Measurements from ENCODE around the gene DAD1.
"Not testable (repeated sequence)": the region's sequence is repeated elsewhere in the genome, so short reads cannot be mapped to it uniquely, and the experiment has no call there.

The DAD1 gene

DNA sequence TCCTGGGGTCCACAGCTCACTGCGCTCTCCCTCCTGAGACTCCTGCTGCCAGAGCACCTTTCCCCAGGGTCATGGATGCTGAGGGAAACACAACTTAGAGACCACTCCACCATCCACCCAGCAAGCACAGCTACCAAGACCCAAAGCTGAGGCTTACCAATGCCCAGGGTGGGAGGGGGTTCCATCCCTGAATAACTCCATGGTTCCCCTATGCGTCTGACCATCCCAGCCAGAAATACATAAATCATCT is 36.3 kb downstream of the DAD1 start:
- TF ChIP-seq JUND (IDR thresholded peaks at IDR 0.05; ENCODE audit: low read depth), result no peak
- in situ Hi-C loops (cut with HindIII; ENCODE audit: low pct_unique_long_range_greater_than_20kb, low sequenced_read_pairs), result no loop called here
- DNase-seq (ENCODE audit: low read depth in 1 of 2, low spot score in 1 of 2), result no peak

GRCh38 chr14:22552001-22552826 is 36.8 kb downstream of the DAD1 start:
- no peak for TF ChIP-seq JUND (IDR thresholded peaks at IDR 0.05; ENCODE audit: low read depth)
- DNase-seq (ENCODE audit: low read depth in 1 of 2, low spot score in 1 of 2), result no peak

GRCh38 chr14:22551605-22551997 is 37.4 kb downstream of the DAD1 start:
- DNase-seq (ENCODE audit: low read depth in 1 of 2, low spot score in 1 of 2), result no peak
- in situ Hi-C loops (cut with HindIII; ENCODE audit: low pct_unique_long_range_greater_than_20kb, low sequenced_read_pairs), result no loop called here
- no peak for TF ChIP-seq JUND (IDR thresholded peaks at IDR 0.05; ENCODE audit: low read depth)

More at GRCh38 chr14:22552001-22552826, 36.8 kb downstream of the DAD1 start:
- in situ Hi-C loops (cut with HindIII; ENCODE audit: low pct_unique_long_range_greater_than_20kb, low sequenced_read_pairs), result no loop called here

DNA sequence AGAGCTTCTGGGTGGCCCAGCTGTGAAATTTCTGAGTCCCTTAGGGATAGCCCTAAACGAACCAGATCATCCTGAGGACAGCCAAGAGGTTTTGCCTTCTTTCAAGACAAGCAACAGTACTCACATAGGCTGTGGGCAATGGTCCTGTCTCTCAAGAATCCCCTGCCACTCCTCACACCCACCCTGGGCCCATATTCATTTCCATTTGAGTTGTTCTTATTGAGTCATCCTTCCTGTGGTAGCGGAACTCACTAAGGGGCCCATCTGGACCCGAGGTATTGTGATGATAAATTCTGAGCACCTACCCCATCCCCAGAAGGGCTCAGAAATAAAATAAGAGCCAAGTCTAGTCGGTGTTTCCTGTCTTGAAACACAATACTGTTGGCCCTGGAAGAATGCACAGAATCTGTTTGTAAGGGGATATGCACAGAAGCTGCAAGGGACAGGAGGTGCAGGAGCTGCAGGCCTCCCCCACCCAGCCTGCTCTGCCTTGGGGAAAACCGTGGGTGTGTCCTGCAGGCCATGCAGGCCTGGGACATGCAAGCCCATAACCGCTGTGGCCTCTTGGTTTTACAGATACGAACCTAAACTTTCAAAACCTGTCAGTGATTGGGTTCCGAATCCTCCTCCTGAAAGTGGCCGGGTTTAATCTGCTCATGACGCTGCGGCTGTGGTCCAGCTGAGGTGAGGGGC is 38.9 kb downstream of the DAD1 start:
- TF ChIP-seq JUND (IDR thresholded peaks at IDR 0.05; ENCODE audit: low read depth), result no peak
- no peak for DNase-seq (ENCODE audit: low read depth in 1 of 2, low spot score in 1 of 2)
- in situ Hi-C loops (cut with HindIII; ENCODE audit: low pct_unique_long_range_greater_than_20kb, low sequenced_read_pairs), result no loop called here

DNA sequence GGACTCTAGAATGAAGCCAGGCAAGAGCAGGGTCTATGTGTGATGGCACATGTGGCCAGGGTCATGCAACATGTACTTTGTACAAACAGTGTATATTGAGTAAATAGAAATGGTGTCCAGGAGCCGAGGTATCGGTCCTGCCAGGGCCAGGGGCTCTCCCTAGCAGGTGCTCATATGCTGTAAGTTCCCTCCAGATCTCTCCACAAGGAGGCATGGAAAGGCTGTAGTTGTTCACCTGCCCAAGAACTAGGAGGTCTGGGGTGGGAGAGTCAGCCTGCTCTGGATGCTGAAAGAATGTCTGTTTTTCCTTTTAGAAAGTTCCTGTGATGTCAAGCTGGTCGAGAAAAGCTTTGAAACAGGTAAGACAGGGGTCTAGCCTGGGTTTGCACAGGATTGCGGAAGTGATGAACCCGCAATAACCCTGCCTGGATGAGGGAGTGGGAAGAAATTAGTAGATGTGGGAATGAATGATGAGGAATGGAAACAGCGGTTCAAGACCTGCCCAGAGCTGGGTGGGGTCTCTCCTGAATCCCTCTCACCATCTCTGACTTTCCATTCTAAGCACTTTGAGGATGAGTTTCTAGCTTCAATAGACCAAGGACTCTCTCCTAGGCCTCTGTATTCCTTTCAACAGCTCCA is 39.6 kb downstream of the DAD1 start:
- no peak for TF ChIP-seq JUND (IDR thresholded peaks at IDR 0.05; ENCODE audit: low read depth)
- in situ Hi-C loops (cut with HindIII; ENCODE audit: low pct_unique_long_range_greater_than_20kb, low sequenced_read_pairs), result no loop called here

GRCh38 chr14:22547948-22548750 is 40.9 kb downstream of the DAD1 start:
- no peak for TF ChIP-seq JUND (IDR thresholded peaks at IDR 0.05; ENCODE audit: low read depth)
- in situ Hi-C loops (cut with HindIII; ENCODE audit: low pct_unique_long_range_greater_than_20kb, low sequenced_read_pairs), result no loop called here
- DNase-seq (ENCODE audit: low read depth in 1 of 2, low spot score in 1 of 2), result no peak

More for the DNA sequence above, 39.6 kb downstream of the DAD1 start:
- DNase-seq (ENCODE audit: low read depth in 1 of 2, low spot score in 1 of 2), result no peak

DNA sequence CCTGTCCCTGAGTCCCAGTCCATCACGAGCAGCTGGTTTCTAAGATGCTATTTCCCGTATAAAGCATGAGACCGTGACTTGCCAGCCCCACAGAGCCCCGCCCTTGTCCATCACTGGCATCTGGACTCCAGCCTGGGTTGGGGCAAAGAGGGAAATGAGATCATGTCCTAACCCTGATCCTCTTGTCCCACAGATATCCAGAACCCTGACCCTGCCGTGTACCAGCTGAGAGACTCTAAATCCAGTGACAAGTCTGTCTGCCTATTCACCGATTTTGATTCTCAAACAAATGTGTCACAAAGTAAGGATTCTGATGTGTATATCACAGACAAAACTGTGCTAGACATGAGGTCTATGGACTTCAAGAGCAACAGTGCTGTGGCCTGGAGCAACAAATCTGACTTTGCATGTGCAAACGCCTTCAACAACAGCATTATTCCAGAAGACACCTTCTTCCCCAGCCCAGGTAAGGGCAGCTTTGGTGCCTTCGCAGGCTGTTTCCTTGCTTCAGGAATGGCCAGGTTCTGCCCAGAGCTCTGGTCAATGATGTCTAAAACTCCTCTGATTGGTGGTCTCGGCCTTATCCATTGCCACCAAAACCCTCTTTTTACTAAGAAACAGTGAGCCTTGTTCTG is 41.6 kb downstream of the DAD1 start:
- in situ Hi-C loops (cut with HindIII; ENCODE audit: low pct_unique_long_range_greater_than_20kb, low sequenced_read_pairs), result no loop called here
- no peak for DNase-seq (ENCODE audit: low read depth in 1 of 2, low spot score in 1 of 2)
- TF ChIP-seq JUND (IDR thresholded peaks at IDR 0.05; ENCODE audit: low read depth), result no peak

DNA sequence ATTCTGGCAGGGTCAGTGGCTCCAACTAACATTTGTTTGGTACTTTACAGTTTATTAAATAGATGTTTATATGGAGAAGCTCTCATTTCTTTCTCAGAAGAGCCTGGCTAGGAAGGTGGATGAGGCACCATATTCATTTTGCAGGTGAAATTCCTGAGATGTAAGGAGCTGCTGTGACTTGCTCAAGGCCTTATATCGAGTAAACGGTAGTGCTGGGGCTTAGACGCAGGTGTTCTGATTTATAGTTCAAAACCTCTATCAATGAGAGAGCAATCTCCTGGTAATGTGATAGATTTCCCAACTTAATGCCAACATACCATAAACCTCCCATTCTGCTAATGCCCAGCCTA is 42.3 kb downstream of the DAD1 start:
- in situ Hi-C loops (cut with HindIII; ENCODE audit: low pct_unique_long_range_greater_than_20kb, low sequenced_read_pairs), result no loop called here
- no peak for DNase-seq (ENCODE audit: low read depth in 1 of 2, low spot score in 1 of 2)
- no peak for TF ChIP-seq JUND (IDR thresholded peaks at IDR 0.05; ENCODE audit: low read depth)

GRCh38 chr14:22545842-22546721 is 42.9 kb downstream of the DAD1 start:
- no peak for TF ChIP-seq JUND (IDR thresholded peaks at IDR 0.05; ENCODE audit: low read depth)

DNA sequence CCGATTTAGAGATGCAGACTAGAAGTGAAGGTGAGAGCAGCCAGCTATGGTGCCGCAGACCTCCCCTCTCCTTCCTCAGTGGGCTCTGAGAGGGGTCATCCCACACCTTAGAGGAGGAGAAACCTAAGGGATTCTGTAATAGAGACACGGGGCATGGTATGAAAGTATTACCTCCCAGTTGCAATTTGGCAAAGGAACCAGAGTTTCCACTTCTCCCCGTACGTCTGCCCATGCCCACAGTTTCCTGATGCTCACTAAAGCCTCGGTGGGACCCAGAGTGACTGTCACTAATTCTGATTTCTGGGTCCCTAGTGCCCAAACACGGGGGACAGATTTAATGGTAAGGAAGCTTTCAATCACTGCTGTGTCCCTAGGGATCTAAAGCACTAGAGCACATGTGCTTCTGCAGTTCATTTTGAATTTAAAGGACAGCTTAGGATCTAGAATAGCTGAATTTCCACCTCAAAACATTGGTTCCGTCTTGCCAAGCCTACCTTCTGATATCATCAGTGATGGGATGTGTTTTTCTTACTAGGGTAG is 44.1 kb downstream of the DAD1 start:
- no peak for DNase-seq (ENCODE audit: low read depth in 1 of 2, low spot score in 1 of 2)
- in situ Hi-C loops (cut with HindIII; ENCODE audit: low pct_unique_long_range_greater_than_20kb, low sequenced_read_pairs), result no loop called here
- TF ChIP-seq JUND (IDR thresholded peaks at IDR 0.05; ENCODE audit: low read depth), result no peak

More at GRCh38 chr14:22545842-22546721, 42.9 kb downstream of the DAD1 start:
- in situ Hi-C loops (cut with HindIII; ENCODE audit: low pct_unique_long_range_greater_than_20kb, low sequenced_read_pairs), result no loop called here
- no peak for DNase-seq (ENCODE audit: low read depth in 1 of 2, low spot score in 1 of 2)

DNA sequence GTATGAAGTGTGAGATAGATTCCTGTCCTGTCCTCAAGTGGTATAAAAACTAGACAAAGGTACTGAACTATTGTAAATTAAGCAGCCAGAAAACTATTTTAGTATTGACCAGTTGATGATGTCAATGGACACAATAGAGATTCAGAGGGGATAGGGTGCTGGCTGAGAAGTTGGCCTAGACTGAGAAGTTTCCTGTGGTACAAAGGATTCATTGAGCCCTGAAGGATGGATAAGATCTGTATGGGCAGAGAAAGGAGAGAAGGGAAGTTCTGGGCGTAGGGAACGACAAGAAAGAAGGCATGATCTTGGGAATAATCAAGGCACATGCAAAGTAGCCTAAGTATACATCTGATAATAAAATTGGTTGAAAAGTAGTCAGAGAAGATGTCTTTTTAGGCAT is 44.6 kb downstream of the DAD1 start:
- no peak for DNase-seq (ENCODE audit: low read depth in 1 of 2, low spot score in 1 of 2)
- in situ Hi-C loops (cut with HindIII; ENCODE audit: low pct_unique_long_range_greater_than_20kb, low sequenced_read_pairs), result no loop called here
- no peak for TF ChIP-seq JUND (IDR thresholded peaks at IDR 0.05; ENCODE audit: low read depth)

DNA sequence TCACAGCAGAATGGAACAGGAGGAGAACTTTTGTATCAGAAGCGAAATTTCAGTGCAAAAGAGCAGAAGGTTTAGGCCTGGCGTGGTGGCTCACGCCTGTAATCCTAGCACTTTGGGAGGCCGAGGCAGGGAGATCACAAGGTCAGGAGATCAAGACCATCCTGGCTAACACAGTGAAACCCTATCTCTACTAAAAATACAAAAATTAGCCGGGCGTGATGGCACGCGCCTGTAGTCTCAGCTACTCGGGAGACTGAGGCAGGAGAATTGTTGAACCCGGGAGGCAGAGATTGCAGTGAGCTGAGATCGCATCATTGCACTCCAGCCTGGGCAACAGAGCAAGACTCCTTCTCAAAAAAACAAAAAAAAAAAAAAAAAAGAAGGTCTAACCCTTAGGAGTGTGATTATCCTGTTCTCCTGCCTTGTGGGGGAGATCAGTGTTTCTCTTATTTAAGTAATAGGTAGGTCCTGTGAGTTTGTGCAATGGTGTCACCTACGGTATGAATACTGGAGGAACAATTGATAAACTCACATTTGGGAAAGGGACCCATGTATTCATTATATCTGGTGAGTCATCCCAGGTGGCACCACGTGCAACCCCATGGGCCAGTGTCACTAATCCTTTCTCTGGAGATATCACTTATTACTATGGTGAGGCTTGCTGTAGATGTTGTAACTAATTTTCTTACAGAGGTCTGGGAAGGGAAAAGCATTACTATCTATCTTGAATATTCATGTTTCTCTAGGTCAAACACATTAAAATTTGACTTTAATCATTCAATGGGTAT is 45.3 kb downstream of the DAD1 start:
- in situ Hi-C loops (cut with HindIII; ENCODE audit: low pct_unique_long_range_greater_than_20kb, low sequenced_read_pairs); DNase-seq (ENCODE audit: low read depth in 1 of 2, low spot score in 1 of 2): not testable (repeated sequence)

Data from T47D (cell line).